ENCODE data around the gene GEMIN7. TPM values are rescaled to one million over a fixed set of nuclear protein-coding genes. Genes with fewer than 3 reads are reported as not detected.

Gene GEMIN7
- total RNA-seq, 1 experiment from 2014 or later: 29.6 TPM

DNA sequence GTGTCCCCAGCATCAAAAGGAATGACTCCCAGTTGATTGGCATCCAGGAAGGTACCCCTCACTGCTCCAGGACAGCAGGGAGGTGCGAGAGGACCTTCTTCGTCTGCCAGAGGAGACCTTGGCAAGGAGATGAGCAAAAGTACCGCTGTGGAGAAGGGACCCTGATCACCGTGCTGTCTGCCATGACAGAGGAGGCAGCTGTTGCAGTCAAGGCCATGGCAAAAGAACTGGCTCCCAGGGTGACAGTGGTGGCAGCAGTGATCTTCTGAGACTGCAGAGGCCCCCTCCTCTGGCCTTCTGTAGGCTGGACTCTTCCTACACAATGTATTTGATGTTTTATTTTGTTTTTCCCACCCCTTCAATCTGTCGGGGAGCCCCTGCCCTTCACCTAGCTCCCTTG is 49.7 kb downstream of the GEMIN7 start:
- H3K4me2 ChIP-seq: no peak overlapping the region
- H4K20me1 ChIP-seq (ENCODE audit: insufficient read depth): peaks cover 64% of the 10 kb centered on the region
- ChIA-PET CTCF (no interaction called here), POLR2A (ENCODE audit: unreplicated experiment) (no interaction called here)
- no peak for DNase-seq
- intact Hi-C loops (cut with micrococcal nuclease; ENCODE audit: unreplicated experiment): no loop called here
- BruUV-seq (replicated peaks): no TSS peak
- H3K9me3 ChIP-seq (ENCODE audit: insufficient read depth, low read depth): no peaks in the 10 kb centered on the region
- H3K9me2 ChIP-seq (ENCODE audit: insufficient read depth): no peaks in the 10 kb centered on the region
- H3K4me1 ChIP-seq (replicated peaks; ENCODE audit: insufficient read depth): peaks cover 12% of the 10 kb centered on the region
- peaks cover 20% of the 10 kb centered on the region for H3F3A ChIP-seq (ENCODE audit: insufficient read depth, low read depth)
- no peaks in the 10 kb centered on the region for H3K27me3 ChIP-seq (ENCODE audit: insufficient read depth, low read depth)
- no peak overlapping the region for H3K4me3 ChIP-seq
- no peak overlapping the region for H3K27ac ChIP-seq
- H2AFZ ChIP-seq: no peak overlapping the region
- H3K36me3 ChIP-seq (ENCODE audit: low read depth): no peaks in the 10 kb centered on the region
- no peak for TF ChIP-seq EZH2 (IDR thresholded peaks at IDR 0.05; ENCODE audit: low read depth)
- TF ChIP-seq, protein P1, sequence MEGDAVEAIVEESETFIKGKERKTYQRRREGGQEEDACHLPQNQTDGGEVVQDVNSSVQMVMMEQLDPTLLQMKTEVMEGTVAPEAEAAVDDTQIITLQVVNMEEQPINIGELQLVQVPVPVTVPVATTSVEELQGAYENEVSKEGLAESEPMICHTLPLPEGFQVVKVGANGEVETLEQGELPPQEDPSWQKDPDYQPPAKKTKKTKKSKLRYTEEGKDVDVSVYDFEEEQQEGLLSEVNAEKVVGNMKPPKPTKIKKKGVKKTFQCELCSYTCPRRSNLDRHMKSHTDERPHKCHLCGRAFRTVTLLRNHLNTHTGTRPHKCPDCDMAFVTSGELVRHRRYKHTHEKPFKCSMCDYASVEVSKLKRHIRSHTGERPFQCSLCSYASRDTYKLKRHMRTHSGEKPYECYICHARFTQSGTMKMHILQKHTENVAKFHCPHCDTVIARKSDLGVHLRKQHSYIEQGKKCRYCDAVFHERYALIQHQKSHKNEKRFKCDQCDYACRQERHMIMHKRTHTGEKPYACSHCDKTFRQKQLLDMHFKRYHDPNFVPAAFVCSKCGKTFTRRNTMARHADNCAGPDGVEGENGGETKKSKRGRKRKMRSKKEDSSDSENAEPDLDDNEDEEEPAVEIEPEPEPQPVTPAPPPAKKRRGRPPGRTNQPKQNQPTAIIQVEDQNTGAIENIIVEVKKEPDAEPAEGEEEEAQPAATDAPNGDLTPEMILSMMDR (conservative IDR thresholded peaks at IDR 0.05): no peak
- peaks cover 68% of the 10 kb centered on the region for H3K79me2 ChIP-seq (ENCODE audit: low read depth)

DNA sequence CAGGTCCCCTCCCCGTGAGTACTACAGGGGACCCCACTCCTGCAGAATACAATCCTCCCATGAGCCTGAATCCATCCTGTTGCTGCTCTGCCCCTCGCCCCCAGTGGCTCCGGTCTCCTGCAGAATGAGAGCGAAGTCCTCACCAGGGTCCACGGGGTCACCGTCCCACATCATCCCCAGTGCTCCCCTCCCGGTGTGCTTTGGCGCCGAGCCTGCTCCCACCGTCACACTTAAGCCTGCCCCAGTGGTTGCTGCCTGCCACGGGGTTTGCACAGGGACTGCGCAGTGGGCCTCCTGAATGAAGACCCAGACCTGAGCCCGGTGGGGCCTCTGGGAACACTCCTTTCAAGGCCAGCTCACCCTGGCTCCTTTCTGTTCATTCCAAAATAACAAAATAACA is 51.2 kb downstream of the GEMIN7 start:
- Histone ChIP-seq H3K9me2 (ENCODE audit: insufficient read depth) (no peaks in the 10 kb centered on the region), H3K27ac (no peak overlapping the region), H3K79me2 (ENCODE audit: low read depth) (peaks cover 59% of the 10 kb centered on the region), H4K20me1 (ENCODE audit: insufficient read depth) (peaks cover 63% of the 10 kb centered on the region), H3K4me1 (replicated peaks; ENCODE audit: insufficient read depth) (no peaks in the 10 kb centered on the region), H3K9me3 (ENCODE audit: insufficient read depth, low read depth) (no peaks in the 10 kb centered on the region), H3K4me2 (no peak overlapping the region), H3K27me3 (ENCODE audit: insufficient read depth, low read depth) (no peaks in the 10 kb centered on the region), H2AFZ (no peak overlapping the region), H3F3A (ENCODE audit: insufficient read depth, low read depth) (peaks cover 7% of the 10 kb centered on the region; the same call in 1 of the 2 replicates), H3K4me3 (no peak overlapping the region), H3K36me3 (ENCODE audit: low read depth) (no peaks in the 10 kb centered on the region)
- no peak for DNase-seq
- TF ChIP-seq, protein P1 (conservative IDR thresholded peaks at IDR 0.05): no peak
- TF ChIP-seq EZH2 (IDR thresholded peaks at IDR 0.05; ENCODE audit: low read depth): no peak
- BruUV-seq (replicated peaks): no TSS peak
- ChIA-PET CTCF (no interaction called here), POLR2A (ENCODE audit: unreplicated experiment) (no interaction called here)
- intact Hi-C loops (cut with micrococcal nuclease; ENCODE audit: unreplicated experiment): no loop called here

DNA sequence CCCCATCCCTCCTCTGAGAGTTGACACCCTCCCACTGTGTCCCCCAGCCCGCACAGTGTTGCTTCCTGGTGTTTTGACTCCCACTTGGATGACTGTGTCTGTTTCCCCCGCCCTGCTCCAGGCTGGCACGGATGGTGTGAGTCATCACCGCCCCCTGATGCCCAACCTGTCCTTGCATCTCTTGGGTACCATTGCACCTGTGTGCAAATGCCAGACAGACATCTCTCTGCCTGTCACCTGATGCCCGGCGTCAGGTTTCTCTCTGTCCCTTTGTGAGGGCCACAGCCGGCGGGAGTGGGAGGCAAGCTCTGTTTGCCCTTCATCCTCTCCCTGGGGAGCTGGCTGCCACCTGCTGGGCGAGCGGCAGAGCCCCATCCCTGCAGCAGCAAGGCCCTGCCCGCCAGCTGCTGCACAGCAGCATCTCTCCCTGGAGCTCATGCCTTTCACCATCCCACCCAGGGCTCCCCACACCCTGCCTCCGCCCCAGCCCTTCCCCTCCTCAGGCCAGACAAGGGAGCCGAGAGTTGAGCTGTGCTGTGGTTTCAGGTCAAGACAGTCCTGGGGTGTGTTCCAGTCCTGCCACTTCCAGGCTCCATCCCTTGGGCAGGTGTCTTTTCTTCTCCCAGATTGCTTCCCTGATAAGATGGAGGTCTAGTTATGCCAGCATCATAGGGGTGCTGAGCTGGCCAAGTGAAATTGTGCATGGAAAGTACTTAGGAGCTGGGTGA is 52.0 kb downstream of the GEMIN7 start:
- intact Hi-C loops (cut with micrococcal nuclease; ENCODE audit: unreplicated experiment): no loop called here
- Histone ChIP-seq H4K20me1 (ENCODE audit: insufficient read depth) (peaks cover 62% of the 10 kb centered on the region), H3K36me3 (ENCODE audit: low read depth) (no peaks in the 10 kb centered on the region), H3K27ac (no peak overlapping the region), H3K4me3 (no peak overlapping the region), H3K9me2 (ENCODE audit: insufficient read depth) (no peaks in the 10 kb centered on the region), H3F3A (ENCODE audit: insufficient read depth, low read depth) (0 out of 2 replicates have a peak, but pooled peaks cover 7% of the 10 kb centered on the region), H3K9me3 (ENCODE audit: insufficient read depth, low read depth) (no peaks in the 10 kb centered on the region), H3K4me1 (replicated peaks; ENCODE audit: insufficient read depth) (no peaks in the 10 kb centered on the region), H3K4me2 (no peak overlapping the region), H2AFZ (no peak overlapping the region), H3K27me3 (ENCODE audit: insufficient read depth, low read depth) (no peaks in the 10 kb centered on the region), H3K79me2 (ENCODE audit: low read depth) (peaks cover 51% of the 10 kb centered on the region)
- BruUV-seq (replicated peaks): no TSS peak
- no peak for TF ChIP-seq EZH2 (IDR thresholded peaks at IDR 0.05; ENCODE audit: low read depth)
- TF ChIP-seq, protein P1 (conservative IDR thresholded peaks at IDR 0.05): peak; percentile 56
- ChIA-PET POLR2A (ENCODE audit: unreplicated experiment) (interaction anchor here (0.6 to 0.7 kb wide), 3 partner anchors 28 to 70 kb away, joined by 3 to 4 read pairs (median 4); no protein-coding TSS in a partner anchor), CTCF (no interaction called here)
- peak; percentile 61 to 64 for DNase-seq
